Measurements from ENCODE around the gene SRCAP.

- TF ChIP-seq CTCF (IDR thresholded peaks at IDR 0.05) (no peak), EZH2 (IDR thresholded peaks at IDR 0.05) (no peak)
Observed at GRCh38 chr16:30700491-30700890, 1.5 kb downstream of the SRCAP start.

Measured in neural progenitor cell (in vitro differentiated cells).